GM23338 (cell line): Measurements from ENCODE around the gene ENOX1. TPM values are rescaled to one million over a fixed set of nuclear protein-coding genes. Genes with fewer than 3 reads are reported as not detected.

Experiments used
- ATAC-seq: fragments of 200-7000 bp; cut with Tn5 transposase; 3 replicates; pipeline ENCODE4 v1.9.1; 2020
- DNase-seq: peaks from one replicate; pipeline ENCODE4 v3.0.0-alpha.2; 2015; ENCODE audit warnings: low spot score
- H2AFZ ChIP-seq: fragments of 200-600 bp; sonication (generic); 2 replicates; pipeline ENCODE4 v1.8.0; 2016; ENCODE audit warnings: antibody characterized with exemption, mild to moderate bottlenecking, moderate library complexity
- H3F3A ChIP-seq: fragments of 200-600 bp; sonication (generic); replicated peaks from 2 replicates; pipeline ENCODE4 v1.8.0; 2017; ENCODE audit warnings: antibody characterized with exemption, mixed run types, low read depth
- H3K27ac ChIP-seq: fragments of 200-600 bp; sonication (generic); 2 replicates; pipeline ENCODE4 v1.6.1; 2016; ENCODE audit warnings: low read depth
- H3K27me3 ChIP-seq: fragments of 200-600 bp; sonication (generic); 2 replicates; pipeline ENCODE4 v1.8.0; 2016; ENCODE audit warnings: mild to moderate bottlenecking, mixed run types, moderate library complexity; ENCODE audit not compliant: insufficient read depth
- H3K36me3 ChIP-seq: fragments of 200-600 bp; sonication (generic); 2 replicates; pipeline ENCODE4 v1.8.0; 2016; ENCODE audit warnings: mild to moderate bottlenecking; ENCODE audit not compliant: insufficient read depth
- H3K4me1 ChIP-seq: fragments of 200-600 bp; sonication (generic); 2 replicates; pipeline ENCODE4 v1.8.0; 2016; ENCODE audit warnings: mild to moderate bottlenecking, moderate library complexity; ENCODE audit not compliant: insufficient read depth
- H3K4me2 ChIP-seq: fragments of 200-600 bp; sonication (generic); 2 replicates; pipeline ENCODE4 v1.7.1; 2017; ENCODE audit warnings: mixed run types
- H3K4me3 ChIP-seq: fragments of 200-600 bp; sonication (generic); 2 replicates; pipeline ENCODE4 v1.6.1; 2016; ENCODE audit warnings: mixed run types
- H3K79me2 ChIP-seq: fragments of 200-600 bp; sonication (generic); replicated peaks from 2 replicates; pipeline ENCODE4 v1.8.0; 2017; ENCODE audit warnings: mild to moderate bottlenecking; ENCODE audit not compliant: insufficient read depth
- H3K9me2 ChIP-seq: fragments of 200-600 bp; sonication (generic); 2 replicates; pipeline ENCODE4 v1.8.0; 2017; ENCODE audit not compliant: insufficient read depth
- H4K20me1 ChIP-seq: fragments of 200-600 bp; sonication (generic); replicated peaks from 2 replicates; pipeline ENCODE4 v1.8.0; 2017; ENCODE audit warnings: mild to moderate bottlenecking; ENCODE audit not compliant: insufficient read depth
- H3K27ac Mint-ChIP-seq: 2 replicates; pipeline ENCODE4 v1.8.0; 2020; ENCODE audit warnings: inconsistent platforms, mild to moderate bottlenecking, moderate library complexity, mixed read lengths
- H3K27me3 Mint-ChIP-seq: 3 replicates; pipeline ENCODE4 v1.8.0; 2022; ENCODE audit warnings: low read depth, mild to moderate bottlenecking, moderate library complexity, mixed read lengths, inconsistent platforms; ENCODE audit not compliant: insufficient read depth, poor library complexity
- H3K36me3 Mint-ChIP-seq: 3 replicates; pipeline ENCODE4 v1.8.0; 2021; ENCODE audit warnings: low read depth, mild to moderate bottlenecking, inconsistent platforms, moderate library complexity, mixed read lengths
- H3K4me1 Mint-ChIP-seq: 3 replicates; pipeline ENCODE4 v1.8.0; 2020; ENCODE audit warnings: mild to moderate bottlenecking, inconsistent platforms, mixed read lengths
- H3K4me3 Mint-ChIP-seq: 3 replicates; pipeline ENCODE4 v1.8.0; 2021; ENCODE audit warnings: moderate library complexity, mild to moderate bottlenecking, inconsistent platforms, mixed read lengths
- H3K9me3 Mint-ChIP-seq: 3 replicates; pipeline ENCODE4 v1.8.0; 2020; ENCODE audit warnings: moderate library complexity, mild to moderate bottlenecking, inconsistent platforms, mixed read lengths
- CREB1 ChIP-seq: fragments of 250-450 bp; sonication (Bioruptor Pico); IDR thresholded peaks from 2 replicates; pipeline ENCODE4 v1.5.0; 2020; ENCODE audit warnings: low read depth, mild to moderate bottlenecking, moderate library complexity
- CTCF ChIP-seq, 2 experiments: fragments of 200-600 bp in 1 of 2; sonication (generic) in 1 of 2; conservative IDR thresholded peaks; 2 replicates each; pipeline versions ENCODE4 v1.5.1 to v1.6.1; 2016 to 2017; ENCODE audit warnings: antibody characterized with exemption in 2 of 2, low read depth in 2 of 2, mild to moderate bottlenecking in 2 of 2, moderate library complexity in 1 of 2
- ETS1 ChIP-seq: IDR thresholded peaks from 2 replicates; pipeline ENCODE4 v1.6.1; 2016; ENCODE audit warnings: antibody characterized with exemption
- EZH2 ChIP-seq: fragments of 200-600 bp; sonication (generic); IDR thresholded peaks from one replicate; pipeline ENCODE4 v1.8.0; 2017; ENCODE audit warnings: antibody characterized with exemption, mild to moderate bottlenecking, low read depth; ENCODE audit not compliant: unreplicated experiment
- EZH2phosphoT487 ChIP-seq: fragments of 200-600 bp; sonication (generic); IDR thresholded peaks from one replicate; pipeline ENCODE4 v1.8.1; 2018; ENCODE audit warnings: antibody characterized with exemption; ENCODE audit not compliant: unreplicated experiment
- JUNB ChIP-seq: IDR thresholded peaks from one replicate; pipeline ENCODE4 v1.6.1; 2016; ENCODE audit warnings: antibody characterized with exemption; ENCODE audit not compliant: unreplicated experiment
- NANOG ChIP-seq: IDR thresholded peaks from 2 replicates; pipeline ENCODE4 v1.6.1; 2016; ENCODE audit warnings: antibody characterized with exemption, borderline replicate concordance
- POLR2AphosphoS5 ChIP-seq: IDR thresholded peaks from 2 replicates; pipeline ENCODE4 v1.6.1; 2016; ENCODE audit warnings: antibody characterized with exemption, low read depth
- REST ChIP-seq: IDR thresholded peaks from one replicate; pipeline ENCODE4 v1.6.1; 2018; ENCODE audit warnings: antibody characterized with exemption; ENCODE audit not compliant: unreplicated experiment
- STAT1 ChIP-seq: IDR thresholded peaks from one replicate; pipeline ENCODE4 v1.6.1; 2016; ENCODE audit warnings: antibody characterized with exemption; ENCODE audit not compliant: unreplicated experiment
- ZNF114 ChIP-seq: fragments of 250-450 bp; sonication (Bioruptor Pico); IDR thresholded peaks from 2 replicates; pipeline ENCODE4 v1.5.0; 2020; ENCODE audit warnings: mild to moderate bottlenecking, moderate library complexity
- ZNF331 ChIP-seq: fragments of 250-450 bp; sonication (Bioruptor Pico); IDR thresholded peaks from 2 replicates; pipeline ENCODE4 v1.5.0; 2020; ENCODE audit warnings: low read depth, mild to moderate bottlenecking, moderate library complexity
- ZNF462 ChIP-seq: fragments of 250-450 bp; sonication (Bioruptor Pico); IDR thresholded peaks from 2 replicates; pipeline ENCODE4 v1.5.0; 2020; ENCODE audit warnings: mild to moderate bottlenecking, moderate library complexity
- polyA plus RNA-seq: library from polyadenylated mRNA; unstranded; fragments of >200 nt; fragmentation: Nextera tagmentation; extraction: Ambion mirVana; gene quantifications from 2 replicates; pipeline ENCODE4 v1.2.1, GENCODE V29; 2016
- total RNA-seq: library from RNA; depleted of rRNA; stranded (reverse); fragments of >200 nt; shearing (Covaris generic); gene quantifications from 2 replicates; pipeline ENCODE4 v1.2.3, GENCODE V29; 2014

ENOX1 gene
- total and polyA plus RNA-seq, 2 experiments from 2014 or later = 0.66 to 0.81 TPM

- no peak overlapping the region for H3K27ac ChIP-seq
- no peaks in the 10 kb centered on the region for H3K36me3 Mint-ChIP-seq
- TF ChIP-seq STAT1 (no peak), ETS1 (no peak), POLR2AphosphoS5 (no peak), ZNF331 (CRISPR knock-in tag) (no peak), EZH2phosphoT487 (no peak), NANOG (no peak), JUNB (no peak), CTCF (conservative IDR thresholded peaks at IDR 0.05; ENCODE audit: low read depth in 2 of 2) (no peak), EZH2 (no peak), ZNF114 (CRISPR knock-in tag) (no peak), ZNF462 (CRISPR knock-in tag) (no peak), REST (no peak), CREB1 (CRISPR knock-in tag) (no peak)
- no peak overlapping the region for H3K27ac Mint-ChIP-seq
- no peak for DNase-seq
- H3K27me3 ChIP-seq = no peaks in the 10 kb centered on the region
- no peaks in the 10 kb centered on the region for H4K20me1 ChIP-seq
- H3K9me3 Mint-ChIP-seq = no peaks in the 10 kb centered on the region
- H3K9me2 ChIP-seq = no peaks in the 10 kb centered on the region
- no peaks in the 10 kb centered on the region for H3K79me2 ChIP-seq
- H3K36me3 ChIP-seq = no peaks in the 10 kb centered on the region
- no peaks in the 10 kb centered on the region for H3K4me1 ChIP-seq
- no peak overlapping the region for H2AFZ ChIP-seq
- H3F3A ChIP-seq = no peaks in the 10 kb centered on the region
- no peak for ATAC-seq
- H3K4me2 ChIP-seq = no peak overlapping the region
- no peaks in the 10 kb centered on the region; the same call in 2 of the 3 replicates for H3K4me1 Mint-ChIP-seq
- H3K27me3 Mint-ChIP-seq = no peaks in the 10 kb centered on the region
- H3K4me3 Mint-ChIP-seq = no peak overlapping the region
- no peak overlapping the region for H3K4me3 ChIP-seq
Measured at GRCh38 chr13:43657485-43657884, 129.3 kb downstream of the ENOX1 start.
